GM18909 (cell line): ENCODE results near the gene ELK4.

Experiments used
- ATAC-seq: cut with Tn5 transposase; IDR thresholded peaks from one replicate; pipeline ENCODE4 v1.9.1; 2021; ENCODE audit warnings: mild to moderate bottlenecking; ENCODE audit not compliant: unreplicated experiment, poor library complexity

The ELK4 gene

GRCh38 chr1:205631768-205632668 lies at the start of gene ELK4:
Gene ELK4, minus strand, starts transcription at chr1:205632011. Its CDS starts 8,129 bp downstream, at chr1:205623882.
- ATAC-seq, result peak; percentile 82

- no peak for ATAC-seq
These were observed 49.6 kb upstream of the ELK4 start for GRCh38 chr1:205681364-205681763.

GRCh38 chr1:205680073-205680851 lies 48.5 kb upstream of the ELK4 start, which contains the start of gene SLC45A3:
Gene SLC45A3, minus strand, starts transcription at chr1:205680509. Its CDS starts 15,853 bp downstream, at chr1:205664656.
- ATAC-seq, result peak; percentile 59

GRCh38 chr1:205678286-205679111 lies 46.7 kb upstream of the ELK4 start:
- no peak for ATAC-seq

GRCh38 chr1:205677167-205677566 lies 45.4 kb upstream of the ELK4 start:
- no peak for ATAC-seq

- ATAC-seq, result no peak
These were observed 44.8 kb upstream of the ELK4 start for GRCh38 chr1:205676597-205676996.

GRCh38 chr1:205676002-205676401 lies 44.2 kb upstream of the ELK4 start:
- ATAC-seq, result no peak

GRCh38 chr1:205675247-205675646 lies 43.4 kb upstream of the ELK4 start:
- ATAC-seq, result no peak

- no peak for ATAC-seq
These were observed 41.2 kb upstream of the ELK4 start for GRCh38 chr1:205672970-205673369.

- no peak for ATAC-seq
These were observed 40.6 kb upstream of the ELK4 start for GRCh38 chr1:205672395-205672889.

- no peak for ATAC-seq
These were observed 39.0 kb upstream of the ELK4 start for GRCh38 chr1:205670611-205671430.

GRCh38 chr1:205670150-205670446 lies 38.3 kb upstream of the ELK4 start:
- no peak for ATAC-seq

- peak; percentile 35 for ATAC-seq
These were observed 37.7 kb upstream of the ELK4 start for GRCh38 chr1:205669341-205670149.

- ATAC-seq, result peak; percentile 44
These were observed 37.1 kb upstream of the ELK4 start for GRCh38 chr1:205668951-205669340.

- ATAC-seq, result no peak
These were observed 36.3 kb upstream of the ELK4 start for GRCh38 chr1:205667909-205668643.

- no peak for ATAC-seq
These were observed 34.8 kb upstream of the ELK4 start for GRCh38 chr1:205666372-205667166.
